Activated CD8-positive, alpha-beta memory T cell treated with anti-CD3 and anti-CD28 coated beads for 24 hours (primary cell): ENCODE data around the gene RBAK.
"Not testable (repeated sequence)": the region's sequence is repeated elsewhere in the genome, so short reads cannot be mapped to it uniquely, and the experiment has no call there.

Experiments
- DNase-seq: peaks from one replicate; pipeline ENCODE4 v3.0.0-alpha.2; 2020

The RBAK gene

DNA sequence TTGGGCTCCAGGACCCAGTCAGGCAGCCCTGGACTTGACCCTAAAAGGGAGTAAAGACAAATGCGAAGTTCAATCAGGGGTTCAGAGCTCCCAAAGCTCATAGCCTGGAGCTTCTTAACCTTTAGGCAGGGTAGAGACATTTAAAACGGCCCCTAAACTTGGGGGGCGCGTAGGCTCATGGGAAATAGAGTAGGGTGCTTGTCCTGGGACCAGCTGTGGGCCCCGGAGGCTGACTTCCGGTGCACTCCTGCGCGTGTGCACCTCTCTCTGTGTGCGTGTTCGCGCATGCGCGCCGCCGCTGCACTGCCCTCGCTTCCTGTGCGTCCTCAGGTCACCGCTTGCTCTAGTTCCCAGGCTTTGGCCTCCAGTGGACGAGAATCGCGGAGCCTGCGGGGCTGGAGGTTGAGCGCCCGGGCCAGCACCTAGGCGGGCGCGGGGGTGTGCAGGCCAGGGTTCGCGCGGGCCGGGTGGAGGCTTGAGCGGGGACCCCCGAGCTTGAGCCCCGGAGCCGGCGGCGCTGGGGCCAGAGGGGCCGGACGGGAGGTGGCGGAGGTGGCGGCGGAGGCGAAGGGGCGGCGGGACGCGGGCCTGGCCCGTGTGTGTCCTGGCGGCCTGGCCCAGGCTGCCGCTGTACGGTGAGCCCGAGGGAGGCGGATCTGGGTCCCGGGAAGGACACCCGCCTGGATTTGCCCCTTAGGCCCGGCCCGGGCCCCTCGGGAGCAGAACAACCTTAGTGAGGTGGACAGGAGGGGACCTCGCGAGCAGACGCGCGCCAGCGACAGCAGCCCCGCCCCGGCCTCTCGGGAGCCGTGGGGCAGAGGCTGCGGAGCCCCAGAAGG, at the start of gene RBAK:
RBAK (plus strand) TSS at position 303 of the 839 bp plus-strand sequence. CDS start 2,217 bp downstream, outside the sequence.
- DNase-seq, result peak; percentile 93

- no peak for DNase-seq
These were observed 48.9 kb upstream of the RBAK start for GRCh38 chr7:4996696-4997222.

- no peak for DNase-seq
These were observed 47.4 kb upstream of the RBAK start for GRCh38 chr7:4998244-4998643.

GRCh38 chr7:4998910-4999309, 46.8 kb upstream of the RBAK start:
- no peak for DNase-seq

DNA sequence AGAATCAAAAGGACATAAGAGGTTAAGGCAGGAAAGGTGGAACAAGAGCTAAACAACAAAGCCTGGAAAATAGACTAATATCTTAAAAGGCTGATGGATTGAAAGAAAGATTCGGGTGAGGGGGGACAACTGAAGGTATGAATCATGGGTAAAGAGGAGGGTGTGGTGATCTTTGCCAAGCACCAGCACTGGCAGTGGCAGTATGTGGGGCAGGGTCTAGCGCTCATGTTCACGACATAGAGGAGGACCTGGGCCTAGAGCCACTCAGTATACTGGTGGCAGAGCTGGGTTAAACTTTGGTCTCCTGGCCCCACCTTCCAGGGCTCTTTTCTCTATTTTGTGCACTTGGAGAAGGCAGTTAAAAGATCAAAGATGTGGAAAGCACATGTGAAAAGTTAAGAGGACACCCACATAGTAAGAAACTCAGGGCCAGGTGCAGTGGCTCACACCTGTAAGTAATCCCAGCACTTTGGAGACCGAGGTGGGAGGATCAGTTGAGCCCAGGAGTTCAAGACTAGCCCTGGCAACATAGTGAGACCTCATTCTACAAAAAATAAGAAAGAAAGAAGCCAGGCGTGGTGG, 46.2 kb upstream of the RBAK start:
- no peak for DNase-seq

GRCh38 chr7:5001003-5001402, 44.7 kb upstream of the RBAK start:
- no peak for DNase-seq

GRCh38 chr7:5001911-5002310, 43.7 kb upstream of the RBAK start:
- DNase-seq, result no peak

DNA sequence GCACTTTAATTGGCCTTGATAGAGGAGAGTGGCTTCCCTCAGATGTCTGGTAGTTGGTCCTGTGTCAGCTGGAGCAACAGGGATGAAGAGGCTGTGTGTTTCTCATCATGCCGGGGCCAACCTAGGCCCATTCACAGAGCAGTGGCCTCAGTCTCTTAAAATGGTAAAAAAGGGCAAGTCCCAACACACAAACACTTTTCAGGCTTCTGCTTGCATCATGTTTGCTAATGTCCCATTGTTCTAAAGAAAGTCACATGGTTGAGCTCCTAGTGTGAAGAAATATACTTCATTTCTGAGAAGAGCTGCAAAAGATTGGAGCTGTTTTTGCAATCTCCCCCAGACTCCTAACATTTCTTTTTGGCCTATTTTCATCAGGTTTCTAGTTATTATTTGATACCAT, 40.6 kb upstream of the RBAK start:
- DNase-seq, result no peak

DNA sequence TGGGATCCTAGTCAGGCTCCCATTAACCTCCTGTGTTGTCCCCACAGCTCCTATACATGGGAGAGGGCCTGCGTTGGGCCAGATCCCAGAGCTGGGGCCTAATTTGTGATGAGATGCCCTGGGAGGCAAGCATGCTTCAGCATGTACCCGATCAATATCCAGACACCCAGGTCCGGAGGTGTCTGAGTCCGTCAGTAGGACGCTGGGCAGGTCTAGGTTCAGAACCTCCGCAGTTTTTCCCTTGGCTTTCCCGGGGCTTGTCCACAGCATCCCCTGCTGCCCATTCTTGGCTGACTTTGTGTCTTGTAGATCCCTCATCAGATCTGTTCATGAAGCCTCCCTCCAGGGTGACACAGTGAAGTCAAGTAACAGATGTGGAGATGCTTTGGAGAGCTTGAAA, 32.7 kb upstream of the RBAK start:
- no peak for DNase-seq

DNA sequence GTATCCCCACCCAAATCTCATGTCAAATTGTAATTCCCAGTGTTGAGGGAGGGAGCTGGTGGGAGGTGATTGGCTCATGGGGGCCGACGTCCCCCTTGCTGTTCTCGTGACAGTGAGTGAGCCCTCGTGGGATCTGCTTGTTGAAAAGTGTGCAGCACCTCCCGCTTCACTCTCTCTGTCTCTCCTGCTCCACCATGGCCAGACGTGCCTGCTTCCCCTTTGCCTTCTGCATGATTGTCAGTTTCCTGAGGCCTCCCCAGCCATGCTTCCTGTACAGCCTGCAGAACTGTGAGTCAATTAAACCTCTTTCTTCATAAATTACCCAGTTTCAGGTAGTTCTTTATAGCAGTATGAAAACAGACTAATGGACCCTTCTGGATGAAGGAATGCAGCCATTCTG, 29.7 kb upstream of the RBAK start:
- DNase-seq, result not testable (repeated sequence)

DNA sequence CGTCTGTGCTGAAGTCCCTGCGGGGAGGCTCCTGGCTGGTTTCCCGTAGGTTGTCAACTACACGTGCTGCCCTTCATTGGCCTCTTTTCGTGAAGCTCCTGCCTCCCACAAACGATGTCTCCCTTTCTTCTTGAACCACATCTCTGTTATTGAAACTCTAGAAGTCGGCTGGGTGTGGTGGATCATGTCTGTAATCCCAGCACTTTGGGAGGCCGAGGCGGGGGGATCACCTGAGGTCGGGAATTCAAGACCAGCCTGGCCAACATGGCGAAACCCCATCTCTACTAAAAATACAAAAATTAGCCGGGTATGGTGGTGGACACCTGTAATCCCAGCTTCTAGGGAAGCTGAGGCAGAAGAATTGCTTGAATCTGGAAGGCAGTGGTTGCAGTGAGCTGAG, 28.0 kb upstream of the RBAK start:
- DNase-seq, result not testable (repeated sequence)

DNA sequence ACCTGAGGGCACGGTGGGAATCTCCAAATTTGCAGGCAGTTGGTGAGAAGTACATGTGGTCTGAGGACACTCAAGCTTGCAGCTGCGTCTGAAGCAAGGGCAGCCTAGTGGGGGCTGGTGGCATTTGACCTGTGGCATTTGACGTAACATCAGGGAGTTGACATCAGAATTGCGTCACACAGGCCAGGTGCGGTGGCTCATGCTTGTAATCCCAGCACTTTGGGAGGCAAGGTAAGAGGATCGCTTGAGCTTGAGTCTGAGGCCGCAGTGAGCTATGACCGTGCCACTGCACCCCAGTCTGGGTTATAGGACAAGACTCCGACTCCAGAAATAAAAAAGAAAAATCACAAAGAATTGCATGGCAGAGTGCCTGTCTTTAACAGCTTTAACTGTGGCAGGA, 25.6 kb upstream of the RBAK start:
- DNase-seq, result no peak

DNA sequence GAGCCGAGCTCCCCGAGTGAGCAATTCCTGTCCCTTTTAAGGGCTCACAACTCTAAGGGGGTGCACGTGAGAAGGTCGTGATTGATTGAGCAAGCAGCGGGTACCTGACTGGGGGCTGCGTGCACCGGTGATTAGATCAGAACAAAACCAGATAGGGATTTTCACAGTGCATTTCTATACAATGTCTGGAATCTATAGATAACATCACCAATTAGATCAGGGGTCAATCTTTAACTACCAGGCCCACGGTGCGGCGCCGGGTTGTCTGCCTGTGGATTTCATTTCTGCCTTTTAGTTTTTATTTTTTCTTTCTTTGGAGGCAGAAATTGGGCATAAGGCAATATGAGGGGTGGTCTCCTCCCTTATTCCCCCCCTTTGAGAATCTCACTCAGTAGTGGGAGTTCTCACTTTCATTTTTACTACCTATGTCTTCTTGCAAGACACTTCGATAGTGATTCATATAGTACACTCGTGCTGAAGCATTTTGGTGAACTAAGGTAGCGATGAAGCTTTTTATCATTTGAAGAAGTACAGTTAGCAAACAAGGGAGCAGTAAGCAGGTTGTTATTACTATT, 24.6 kb upstream of the RBAK start:
- not testable (repeated sequence) for DNase-seq

DNA sequence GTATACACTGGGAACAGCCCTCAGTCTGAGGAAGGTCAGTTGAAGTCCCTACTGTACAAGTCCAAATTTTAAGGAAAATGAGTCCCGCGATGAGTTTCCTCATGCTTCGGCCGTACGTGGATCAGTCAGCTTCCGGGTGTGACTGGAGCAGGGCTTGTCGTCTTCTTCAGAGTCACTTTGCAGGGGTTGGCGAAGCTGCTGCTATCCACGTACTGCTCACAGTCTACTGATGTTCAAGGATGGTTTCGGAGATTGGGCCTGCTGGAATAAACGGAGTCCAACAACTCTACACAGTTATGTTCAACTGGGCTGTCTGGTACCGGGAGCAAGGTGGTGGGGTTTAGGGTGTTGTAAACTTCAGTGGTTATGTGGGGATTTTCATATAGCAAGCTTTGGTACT, 22.0 kb upstream of the RBAK start:
- DNase-seq, result not testable (repeated sequence)

- DNase-seq, result peak; percentile 33
These were observed 17.8 kb upstream of the RBAK start for GRCh38 chr7:5027796-5028410.

DNA sequence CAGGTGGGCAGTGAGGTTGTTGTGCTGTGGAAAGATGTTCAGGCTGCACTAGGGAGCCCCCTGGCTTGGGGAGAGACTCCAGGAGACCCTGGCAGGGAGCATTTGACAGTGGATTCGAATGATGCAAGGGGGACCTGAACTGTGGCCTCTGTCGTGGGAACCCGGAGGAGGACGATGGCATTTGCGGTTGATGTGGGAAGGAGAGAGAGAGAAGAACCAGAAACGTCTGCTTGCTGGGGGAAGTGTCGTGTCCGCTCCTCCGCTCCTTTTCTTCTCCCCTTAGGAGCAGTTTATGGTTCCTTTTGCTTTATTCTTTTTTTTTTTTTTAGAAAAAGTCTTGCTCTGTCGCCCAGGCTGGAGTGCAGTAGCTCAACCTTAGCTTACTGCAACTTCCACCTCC, 12.5 kb upstream of the RBAK start:
- DNase-seq, result not testable (repeated sequence)

DNA sequence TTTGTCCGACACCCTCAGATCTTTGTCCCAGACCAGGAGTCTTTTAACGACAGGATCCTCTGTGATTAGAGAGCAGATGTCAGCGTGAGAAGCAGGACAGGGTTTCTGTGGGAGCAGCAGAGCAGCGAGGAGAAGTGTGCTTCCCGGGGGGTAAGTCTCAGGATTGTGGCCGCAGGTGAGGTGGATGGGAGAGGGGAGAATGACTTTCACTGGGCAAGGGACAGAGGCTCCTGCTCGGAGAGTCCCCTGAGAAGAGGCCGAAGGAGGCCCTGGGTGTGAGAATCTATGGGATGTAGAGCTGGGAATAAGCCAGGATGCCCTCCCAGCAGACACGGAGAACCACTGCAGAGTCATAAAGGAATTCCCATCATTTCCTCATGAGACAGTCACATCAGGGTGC, 10.4 kb upstream of the RBAK start:
- no peak for DNase-seq

DNA sequence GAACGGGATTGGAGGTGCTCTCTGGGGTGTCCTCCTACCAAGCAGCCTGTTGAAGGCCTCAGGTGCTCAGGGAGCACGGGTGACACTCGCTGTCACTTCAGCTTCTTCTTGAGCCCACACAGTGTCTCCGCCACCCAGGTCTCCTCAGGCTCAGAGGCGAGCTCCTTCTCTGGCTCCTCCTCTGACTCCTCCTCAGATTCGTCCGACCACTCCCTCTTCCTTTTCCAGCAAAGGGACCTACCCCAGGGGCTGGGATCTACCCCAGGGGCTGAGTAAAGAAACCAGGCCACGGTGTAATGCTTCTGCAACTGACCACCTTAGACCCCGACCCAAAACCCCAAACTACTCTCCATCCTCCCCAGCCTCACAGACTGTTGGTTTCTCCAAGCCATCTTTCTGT, 9.2 kb upstream of the RBAK start:
- peak; percentile 47 for DNase-seq

DNA sequence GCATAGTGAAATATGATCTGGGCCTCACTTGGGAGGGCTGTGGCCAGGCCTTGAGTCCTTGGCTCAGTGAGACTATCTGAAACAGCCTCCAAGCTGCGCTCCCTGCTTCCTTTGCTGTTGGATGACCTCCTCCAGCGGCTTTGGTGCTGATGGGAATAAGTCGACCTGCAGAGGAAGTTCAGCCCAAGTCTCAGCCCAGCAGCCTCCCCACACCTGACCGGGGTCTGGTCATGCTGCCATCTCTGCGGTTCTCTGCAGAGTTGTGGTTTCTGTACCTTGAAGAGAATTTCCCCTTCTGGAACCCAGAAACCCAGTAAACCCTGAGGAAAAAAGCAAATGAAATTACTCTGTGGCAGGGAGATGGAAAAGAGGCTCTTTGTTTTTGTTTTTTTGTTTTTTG, 4.6 kb upstream of the RBAK start:
- peak; percentile 47 for DNase-seq

GRCh38 chr7:5043661-5044060, 2.0 kb upstream of the RBAK start:
- no peak for DNase-seq

- DNase-seq, result not testable (repeated sequence)
These were observed 705 bp downstream of the RBAK start for GRCh38 chr7:5046397-5046732.

DNA sequence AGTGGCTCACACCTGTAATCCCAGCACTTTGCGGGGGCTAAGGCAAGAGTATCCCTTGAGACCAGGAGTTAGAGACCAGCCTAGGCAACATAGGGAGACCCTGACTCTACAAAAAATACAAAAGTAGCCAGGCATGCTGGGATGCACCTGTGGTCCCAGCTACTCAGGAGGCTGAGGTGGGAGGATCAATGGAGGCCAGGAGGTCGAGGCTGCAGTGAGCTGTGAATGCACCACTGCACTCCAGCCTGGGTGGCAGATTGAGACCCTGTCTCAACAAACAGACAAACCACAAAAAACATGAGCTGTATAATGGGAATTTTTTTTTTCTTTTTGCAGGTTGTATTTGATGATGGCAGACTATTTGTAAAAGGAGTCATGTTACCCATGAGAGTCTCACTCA, 1.5 kb downstream of the RBAK start:
- not testable (repeated sequence) for DNase-seq

- DNase-seq, result no peak
These were observed 5.0 kb downstream of the RBAK start for GRCh38 chr7:5050676-5051075.

DNA sequence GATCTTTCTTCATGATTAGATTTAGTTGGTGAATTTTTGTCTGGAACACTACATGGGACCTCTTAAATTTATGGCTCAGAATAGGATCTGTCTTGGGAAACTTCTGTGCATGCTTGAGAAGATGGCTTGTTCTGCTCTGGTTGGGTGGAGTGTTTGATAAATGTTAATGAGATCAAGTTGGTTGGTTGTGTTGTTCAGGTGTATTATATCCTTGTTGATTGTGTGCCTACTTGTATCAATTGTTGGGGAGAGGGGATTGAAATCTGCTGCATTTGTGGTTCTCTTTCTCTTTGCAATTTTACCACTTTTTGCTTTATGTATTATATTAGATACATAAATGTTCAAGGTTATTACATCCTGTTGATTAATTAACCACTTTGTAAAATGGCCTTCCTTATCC, 6.1 kb downstream of the RBAK start:
- DNase-seq, result not testable (repeated sequence)
